Endothelial cell (in vitro differentiated cells): Measurements from ENCODE around the gene SHKBP1. TPM values are rescaled to one million over a fixed set of nuclear protein-coding genes. Genes with fewer than 3 reads are reported as not detected.
A peak's percentile ranks its signal among the peaks of the same experiment; 100 is the strongest.

Experiments
- DNase-seq: peaks from one replicate; pipeline ENCODE4 v3.0.0; 2021; ENCODE audit warnings: low spot score
- H3K27ac Mint-ChIP-seq: one replicate; pipeline ENCODE4 v1.8.0; 2021; ENCODE audit warnings: mixed read lengths, inconsistent platforms; ENCODE audit not compliant: unreplicated experiment
- H3K27me3 Mint-ChIP-seq: one replicate; pipeline ENCODE4 v1.8.0; 2021; ENCODE audit warnings: mild to moderate bottlenecking, moderate library complexity, mixed read lengths, inconsistent platforms; ENCODE audit not compliant: unreplicated experiment
- H3K36me3 Mint-ChIP-seq: one replicate; pipeline ENCODE4 v1.8.0; 2021; ENCODE audit warnings: mild to moderate bottlenecking, low read depth, mixed read lengths, inconsistent platforms; ENCODE audit not compliant: unreplicated experiment
- H3K4me1 Mint-ChIP-seq: one replicate; pipeline ENCODE4 v1.8.0; 2021; ENCODE audit warnings: mild to moderate bottlenecking, mixed read lengths, inconsistent platforms; ENCODE audit not compliant: unreplicated experiment
- H3K4me3 Mint-ChIP-seq: one replicate; pipeline ENCODE4 v1.8.0; 2021; ENCODE audit warnings: mild to moderate bottlenecking, mixed read lengths, inconsistent platforms; ENCODE audit not compliant: unreplicated experiment
- H3K9me3 Mint-ChIP-seq: one replicate; pipeline ENCODE4 v1.8.0; 2021; ENCODE audit warnings: mixed read lengths, inconsistent platforms; ENCODE audit not compliant: unreplicated experiment
- total RNA-seq: library from RNA; stranded (reverse); fragmentation: NEBNext Ultra II Directional; extraction: Animal tissue kit (Norgen Biotek cat#: 25700); gene quantifications from one replicate; pipeline ENCODE4 v1.2.1, GENCODE V29; 2021; ENCODE audit not compliant: unreplicated experiment
- TF ChIP-seq, protein P1 (sequence below): fragments of 200-600 bp; sonication (generic); IDR thresholded peaks from one replicate; pipeline ENCODE4 v1.5.0; 2021; ENCODE audit warnings: antibody characterized with exemption; ENCODE audit not compliant: unreplicated experiment

The SHKBP1 gene
- total RNA-seq, 1 donor from 2014 or later, result 84.6 TPM

DNA sequence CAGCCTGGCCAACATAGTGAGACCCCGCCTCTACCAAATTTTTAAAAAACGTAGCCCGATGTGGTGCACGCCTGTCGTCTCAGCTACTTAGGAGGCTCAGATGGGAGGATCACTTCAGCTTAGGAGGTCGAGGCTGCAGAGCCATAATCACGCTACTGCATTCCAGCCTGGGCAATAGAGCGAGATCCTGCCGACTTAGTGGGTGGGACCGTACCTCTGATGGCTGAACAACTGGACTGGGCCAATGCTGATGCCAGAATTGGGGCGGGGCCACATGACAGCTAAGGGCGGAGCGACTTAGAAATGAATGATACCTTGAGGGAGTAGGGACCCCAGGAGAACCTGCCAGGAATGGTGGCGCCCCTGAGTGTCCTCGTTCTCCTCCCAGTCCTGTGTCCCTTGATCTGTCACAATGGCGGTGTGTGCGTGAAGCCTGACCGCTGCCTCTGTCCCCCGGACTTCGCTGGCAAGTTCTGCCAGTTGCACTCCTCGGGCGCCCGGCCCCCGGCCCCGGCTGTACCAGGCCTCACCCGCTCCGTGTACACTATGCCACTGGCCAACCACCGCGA lies 28.1 kb downstream of the SHKBP1 start:
- no peak overlapping the region for H3K27ac Mint-ChIP-seq
- peaks cover 36% of the 10 kb centered on the region for H3K27me3 Mint-ChIP-seq
- H3K4me1 Mint-ChIP-seq, result peaks cover 28% of the 10 kb centered on the region
- DNase-seq, result no peak
- H3K9me3 Mint-ChIP-seq, result no peaks in the 10 kb centered on the region
- no peak overlapping the region for H3K4me3 Mint-ChIP-seq
- peaks cover 8% of the 10 kb centered on the region for H3K36me3 Mint-ChIP-seq
- TF ChIP-seq, protein P1, sequence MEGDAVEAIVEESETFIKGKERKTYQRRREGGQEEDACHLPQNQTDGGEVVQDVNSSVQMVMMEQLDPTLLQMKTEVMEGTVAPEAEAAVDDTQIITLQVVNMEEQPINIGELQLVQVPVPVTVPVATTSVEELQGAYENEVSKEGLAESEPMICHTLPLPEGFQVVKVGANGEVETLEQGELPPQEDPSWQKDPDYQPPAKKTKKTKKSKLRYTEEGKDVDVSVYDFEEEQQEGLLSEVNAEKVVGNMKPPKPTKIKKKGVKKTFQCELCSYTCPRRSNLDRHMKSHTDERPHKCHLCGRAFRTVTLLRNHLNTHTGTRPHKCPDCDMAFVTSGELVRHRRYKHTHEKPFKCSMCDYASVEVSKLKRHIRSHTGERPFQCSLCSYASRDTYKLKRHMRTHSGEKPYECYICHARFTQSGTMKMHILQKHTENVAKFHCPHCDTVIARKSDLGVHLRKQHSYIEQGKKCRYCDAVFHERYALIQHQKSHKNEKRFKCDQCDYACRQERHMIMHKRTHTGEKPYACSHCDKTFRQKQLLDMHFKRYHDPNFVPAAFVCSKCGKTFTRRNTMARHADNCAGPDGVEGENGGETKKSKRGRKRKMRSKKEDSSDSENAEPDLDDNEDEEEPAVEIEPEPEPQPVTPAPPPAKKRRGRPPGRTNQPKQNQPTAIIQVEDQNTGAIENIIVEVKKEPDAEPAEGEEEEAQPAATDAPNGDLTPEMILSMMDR, result no peak

DNA sequence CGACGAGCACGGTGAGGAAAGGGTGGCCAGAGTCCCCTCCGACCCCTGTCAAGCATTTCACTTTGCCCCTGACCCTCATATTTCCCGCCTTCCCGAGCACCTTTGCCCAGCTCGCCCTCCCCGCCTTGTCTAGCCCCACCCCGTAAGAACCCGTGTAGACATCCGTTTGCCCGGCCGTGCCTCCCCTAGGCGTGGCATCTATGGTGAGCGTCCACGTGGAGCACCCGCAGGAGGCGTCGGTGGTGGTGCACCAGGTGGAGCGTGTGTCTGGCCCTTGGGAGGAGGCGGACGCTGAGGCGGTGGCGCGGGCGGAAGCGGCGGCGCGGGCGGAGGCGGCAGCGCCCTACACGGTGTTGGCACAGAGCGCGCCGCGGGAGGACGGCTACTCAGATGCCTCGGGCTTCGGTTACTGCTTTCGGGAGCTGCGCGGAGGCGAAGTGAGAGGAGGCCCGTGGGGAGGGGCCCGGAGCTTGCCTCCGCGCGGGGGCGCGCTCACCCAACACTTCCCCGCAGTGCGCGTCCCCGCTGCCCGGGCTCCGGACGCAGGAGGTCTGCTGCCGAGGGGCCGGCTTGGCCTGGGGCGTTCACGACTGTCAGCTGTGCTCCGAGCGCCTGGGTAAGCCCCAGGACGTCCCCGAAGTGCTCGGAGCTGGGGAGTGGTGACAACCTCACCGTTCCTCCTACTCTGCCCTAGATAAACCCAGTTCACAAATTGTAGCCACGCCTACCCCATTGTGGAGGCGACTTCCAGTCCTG lies 28.7 kb downstream of the SHKBP1 start:
- Mint-ChIP-seq H3K4me1 (peaks cover 26% of the 10 kb centered on the region), H3K4me3 (peak overlapping the region; percentile 89), H3K9me3 (no peaks in the 10 kb centered on the region), H3K27ac (peak overlapping the region; percentile 82), H3K27me3 (peaks cover 38% of the 10 kb centered on the region), H3K36me3 (peaks cover 8% of the 10 kb centered on the region)
- peak; percentile 48 for DNase-seq
- TF ChIP-seq, protein P1, result no peak

- H3K4me3 Mint-ChIP-seq, result no peak overlapping the region
- peaks cover 21% of the 10 kb centered on the region for H3K36me3 Mint-ChIP-seq
- H3K27me3 Mint-ChIP-seq, result peaks cover 42% of the 10 kb centered on the region
- H3K9me3 Mint-ChIP-seq, result no peaks in the 10 kb centered on the region
- no peak overlapping the region for H3K27ac Mint-ChIP-seq
- no peak for DNase-seq
- TF ChIP-seq, protein P1, result no peak
- peaks cover 21% of the 10 kb centered on the region for H3K4me1 Mint-ChIP-seq
These were observed 30.9 kb downstream of the SHKBP1 start for GRCh38 chr19:40607311-40608239.

GRCh38 chr19:40608240-40608621 lies 31.6 kb downstream of the SHKBP1 start:
- Mint-ChIP-seq H3K27ac (no peak overlapping the region), H3K4me3 (no peak overlapping the region), H3K4me1 (peaks cover 16% of the 10 kb centered on the region), H3K27me3 (peaks cover 39% of the 10 kb centered on the region), H3K36me3 (peaks cover 21% of the 10 kb centered on the region), H3K9me3 (no peaks in the 10 kb centered on the region)
- no peak for DNase-seq
- TF ChIP-seq, protein P1, result no peak
